ENCODE data around the gene IFNAR1. TPM values are rescaled to one million over a fixed set of nuclear protein-coding genes. Genes with fewer than 3 reads are reported as not detected.

Gene IFNAR1
- total RNA-seq, 1 experiment from 2014 or later: 20.5 TPM

DNA sequence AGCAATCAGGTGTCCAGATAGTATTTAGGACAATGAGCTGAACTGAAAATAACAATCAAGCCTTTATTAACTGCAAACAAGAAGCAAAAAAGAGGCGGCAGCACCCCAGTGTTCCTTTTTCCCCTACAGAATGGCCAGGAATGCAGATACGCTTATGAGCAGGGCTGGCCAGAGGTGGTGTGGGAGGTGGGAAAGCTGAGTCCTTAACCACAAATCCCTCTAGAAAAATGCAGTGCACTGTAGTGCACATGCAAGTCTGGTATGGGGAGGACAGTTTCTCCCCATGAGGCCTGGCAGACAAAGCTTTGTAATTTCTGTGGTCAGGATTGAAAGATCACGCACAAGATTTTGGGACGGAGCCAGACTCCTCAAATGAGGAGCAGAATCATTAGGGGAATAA is 10.7 kb upstream of the IFNAR1 start:
- Histone ChIP-seq H3K4me3 (replicated peaks in 1 of 2; ENCODE audit: low read depth in 1 of 2, low read length in 2 of 2) (no peak overlapping the region), H2AFZ (ENCODE audit: low read depth, low read length, poor library complexity, severe bottlenecking) (no peak overlapping the region), H3K9ac (ENCODE audit: low read length) (no peak overlapping the region), H3K27me3 (ENCODE audit: insufficient read depth, low read length) (no peaks in the 10 kb centered on the region), H4K20me1 (ENCODE audit: insufficient read depth) (no peaks in the 10 kb centered on the region), H3K79me2 (ENCODE audit: insufficient read depth, low read length) (no peaks in the 10 kb centered on the region), H3K4me1 (ENCODE audit: control insufficient read depth in 1 of 2, insufficient read depth in 2 of 2, low read length in 2 of 2) (no peaks in the 10 kb centered on the region), H3K4me2 (ENCODE audit: low read length) (no peak overlapping the region), H3K36me3 (ENCODE audit: control insufficient read depth in 1 of 2, insufficient read depth in 2 of 2, low read length in 2 of 2) (no peaks in the 10 kb centered on the region), H3K9me2 (ENCODE audit: insufficient read depth) (no peaks in the 10 kb centered on the region), H3K27ac (ENCODE audit: low read depth, low read length) (no peak overlapping the region), H3K9me3 (ENCODE audit: control insufficient read depth in 1 of 2, insufficient read depth in 1 of 2, low read depth in 1 of 2, low read length in 2 of 2) (no peaks in the 10 kb centered on the region; a peak in 1 of 4 replicates)
- TF ChIP-seq ELF1 (IDR thresholded peaks at IDR 0.05; ENCODE audit: borderline replicate concordance, low read depth) (no peak), CEBPB (IDR thresholded peaks at IDR 0.05; ENCODE audit: low read depth) (no peak)
- TF ChIP-seq, protein P1, sequence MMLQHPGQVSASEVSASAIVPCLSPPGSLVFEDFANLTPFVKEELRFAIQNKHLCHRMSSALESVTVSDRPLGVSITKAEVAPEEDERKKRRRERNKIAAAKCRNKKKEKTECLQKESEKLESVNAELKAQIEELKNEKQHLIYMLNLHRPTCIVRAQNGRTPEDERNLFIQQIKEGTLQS (IDR thresholded peaks at IDR 0.05): no peak
- ChIA-PET POLR2A (no interaction called here), CTCF (no interaction called here), RAD21 (ENCODE audit: low non-redundant PET in 1 of 2, low total read pairs in 2 of 2, uncharacterized antibody in 2 of 2, unreplicated experiment in 2 of 2) (no interaction called here)
- no TSS peak for BruUV-seq (replicated peaks)
- DNase-seq (ENCODE audit: low read depth, low spot score): no peak
- intact Hi-C loops (cut with micrococcal nuclease): no loop called here
- no peak for ATAC-seq

DNA sequence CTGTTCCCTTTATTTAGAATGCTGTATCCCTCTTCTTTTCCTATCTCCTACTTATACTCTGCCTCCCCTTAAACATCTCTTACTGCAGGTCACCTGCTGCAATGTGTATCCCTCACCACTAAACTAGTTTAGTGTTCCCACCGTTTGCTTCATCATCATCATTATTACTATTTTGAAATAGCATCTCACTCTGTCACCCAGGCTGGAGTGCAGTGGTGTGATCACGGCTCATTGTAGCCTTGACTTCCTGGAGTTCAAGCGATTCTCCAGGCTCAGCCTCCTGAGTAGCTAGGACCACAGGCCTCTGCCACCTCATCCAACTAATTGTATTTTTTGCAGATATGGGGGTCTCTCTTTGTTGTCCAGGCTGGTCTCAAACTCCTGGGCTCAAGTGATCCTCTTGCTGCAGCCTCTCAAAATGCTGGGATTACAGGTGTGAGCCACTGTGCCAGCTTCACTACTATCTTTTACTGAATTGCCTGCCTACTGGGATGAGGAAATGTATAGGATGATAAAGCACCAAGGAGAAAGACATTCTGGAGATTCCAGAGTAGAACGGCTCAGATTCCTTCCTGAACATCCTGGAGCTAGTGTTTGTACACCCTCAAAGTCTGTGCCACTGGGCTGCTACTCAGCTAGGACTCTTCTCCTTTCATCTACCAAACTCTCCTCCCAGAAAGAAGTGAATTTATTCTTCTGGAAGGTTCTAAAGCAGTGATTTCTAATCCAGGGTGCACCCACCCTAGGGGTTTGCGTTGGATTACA is 8.6 kb upstream of the IFNAR1 start:
- RAD21 ChIA-PET (ENCODE audit: low non-redundant PET in 1 of 2, low total read pairs in 2 of 2, uncharacterized antibody in 2 of 2, unreplicated experiment in 2 of 2): no interaction called here
- H3K9ac ChIP-seq (ENCODE audit: low read length): no peak overlapping the region
- H3K79me2 ChIP-seq (ENCODE audit: insufficient read depth, low read length): no peaks in the 10 kb centered on the region
- no peaks in the 10 kb centered on the region for H4K20me1 ChIP-seq (ENCODE audit: insufficient read depth)
- CTCF ChIA-PET: no interaction called here
- no peak overlapping the region for H3K27ac ChIP-seq (ENCODE audit: low read depth, low read length)
- TF ChIP-seq ZNF274 (IDR thresholded peaks at IDR 0.05; ENCODE audit: low read depth, low read length): no peak
- TF ChIP-seq, protein P2, sequence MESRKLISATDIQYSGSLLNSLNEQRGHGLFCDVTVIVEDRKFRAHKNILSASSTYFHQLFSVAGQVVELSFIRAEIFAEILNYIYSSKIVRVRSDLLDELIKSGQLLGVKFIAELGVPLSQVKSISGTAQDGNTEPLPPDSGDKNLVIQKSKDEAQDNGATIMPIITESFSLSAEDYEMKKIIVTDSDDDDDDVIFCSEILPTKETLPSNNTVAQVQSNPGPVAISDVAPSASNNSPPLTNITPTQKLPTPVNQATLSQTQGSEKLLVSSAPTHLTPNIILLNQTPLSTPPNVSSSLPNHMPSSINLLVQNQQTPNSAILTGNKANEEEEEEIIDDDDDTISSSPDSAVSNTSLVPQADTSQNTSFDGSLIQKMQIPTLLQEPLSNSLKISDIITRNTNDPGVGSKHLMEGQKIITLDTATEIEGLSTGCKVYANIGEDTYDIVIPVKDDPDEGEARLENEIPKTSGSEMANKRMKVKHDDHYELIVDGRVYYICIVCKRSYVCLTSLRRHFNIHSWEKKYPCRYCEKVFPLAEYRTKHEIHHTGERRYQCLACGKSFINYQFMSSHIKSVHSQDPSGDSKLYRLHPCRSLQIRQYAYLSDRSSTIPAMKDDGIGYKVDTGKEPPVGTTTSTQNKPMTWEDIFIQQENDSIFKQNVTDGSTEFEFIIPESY (IDR thresholded peaks at IDR 0.05; ENCODE audit: extremely low read depth, insufficient replicate concordance, low read length): no peak
- TF ChIP-seq ELF1 (IDR thresholded peaks at IDR 0.05; ENCODE audit: borderline replicate concordance, low read depth): no peak
- TF ChIP-seq SIN3A (IDR thresholded peaks at IDR 0.05; ENCODE audit: low read depth): no peak
- no peak for TF ChIP-seq CEBPB (IDR thresholded peaks at IDR 0.05; ENCODE audit: low read depth)
- no peak for TF ChIP-seq CBX3 (IDR thresholded peaks at IDR 0.05; ENCODE audit: low read depth)
- TF ChIP-seq YY1 (IDR thresholded peaks at IDR 0.05; ENCODE audit: extremely low read depth, insufficient replicate concordance, low read depth, low read length): no peak
- TF ChIP-seq EZH2 (IDR thresholded peaks at IDR 0.05): no peak
- no peak for TF ChIP-seq POLR2A (IDR thresholded peaks at IDR 0.05; ENCODE audit: borderline replicate concordance, extremely low read depth, insufficient read depth, insufficient read length)
- TF ChIP-seq ZFX (IDR thresholded peaks at IDR 0.05): no peak
- TF ChIP-seq RAD21 (IDR thresholded peaks at IDR 0.05; ENCODE audit: low read depth): no peak
- TF ChIP-seq EGR1 (IDR thresholded peaks at IDR 0.05; ENCODE audit: low read depth): no peak
- TF ChIP-seq, protein P1 (IDR thresholded peaks at IDR 0.05): no peak
- TF ChIP-seq, protein P3, sequence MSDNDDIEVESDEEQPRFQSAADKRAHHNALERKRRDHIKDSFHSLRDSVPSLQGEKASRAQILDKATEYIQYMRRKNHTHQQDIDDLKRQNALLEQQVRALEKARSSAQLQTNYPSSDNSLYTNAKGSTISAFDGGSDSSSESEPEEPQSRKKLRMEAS (IDR thresholded peaks at IDR 0.05): no peak
- no peak for TF ChIP-seq TCF7L2 (IDR thresholded peaks at IDR 0.05; ENCODE audit: borderline replicate concordance, extremely low read depth, insufficient read depth, insufficient read length)
- no peak for TF ChIP-seq FOSL1 (IDR thresholded peaks at IDR 0.05; ENCODE audit: low read depth)
- no peak for TF ChIP-seq SP1 (IDR thresholded peaks at IDR 0.05; ENCODE audit: low read depth)
- TF ChIP-seq SRF (IDR thresholded peaks at IDR 0.05; ENCODE audit: low read depth): no peak
- no peak for TF ChIP-seq EZH2phosphoT487 (IDR thresholded peaks at IDR 0.05; ENCODE audit: borderline replicate concordance)
- POLR2A ChIA-PET: no interaction called here
- H3K9me2 ChIP-seq (ENCODE audit: insufficient read depth): no peaks in the 10 kb centered on the region
- H3K4me2 ChIP-seq (ENCODE audit: low read length): no peak overlapping the region
- BruUV-seq (replicated peaks): no TSS peak
- no peak overlapping the region for H3K4me3 ChIP-seq (replicated peaks in 1 of 2; ENCODE audit: low read depth in 1 of 2, low read length in 2 of 2)
- ATAC-seq (no peak), DNase-seq (ENCODE audit: low read depth, low spot score) (no peak)
- intact Hi-C loops (cut with micrococcal nuclease): no loop called here
- H3K9me3 ChIP-seq (ENCODE audit: control insufficient read depth in 1 of 2, insufficient read depth in 1 of 2, low read depth in 1 of 2, low read length in 2 of 2): no peaks in the 10 kb centered on the region
- H3K36me3 ChIP-seq (ENCODE audit: control insufficient read depth in 1 of 2, insufficient read depth in 2 of 2, low read length in 2 of 2): no peaks in the 10 kb centered on the region
- H3K27me3 ChIP-seq (ENCODE audit: insufficient read depth, low read length): no peaks in the 10 kb centered on the region
- H3K4me1 ChIP-seq (ENCODE audit: control insufficient read depth in 1 of 2, insufficient read depth in 2 of 2, low read length in 2 of 2): no peaks in the 10 kb centered on the region
- no peak overlapping the region for H2AFZ ChIP-seq (ENCODE audit: low read depth, low read length, poor library complexity, severe bottlenecking)
